Mucosa of descending colon (tissue), 3 donors: Measurements from ENCODE around the gene BAIAP2L1. TPM values are rescaled to one million over a fixed set of nuclear protein-coding genes. Genes with fewer than 3 reads are reported as not detected.

Experiments used
- ATAC-seq: fragments of 200-7000 bp; cut with Tn5 transposase; one replicate; pipeline ENCODE4 v1.9.1; 2020; ENCODE audit warnings: mild to moderate bottlenecking, moderate library complexity
- DNase-seq, 3 donors: peaks; one replicate each; pipeline ENCODE4 v3.0.0-alpha.2; 2020
- H3K36me3 ChIP-seq: fragments of 200-600 bp; one replicate; pipeline ENCODE4 v1.8.0; 2021; ENCODE audit warnings: low read depth, mild to moderate bottlenecking
- H3K4me1 ChIP-seq: fragments of 200-600 bp; one replicate; pipeline ENCODE4 v1.8.0; 2021; ENCODE audit warnings: low read depth, mild to moderate bottlenecking
- H3K4me3 ChIP-seq: fragments of 200-600 bp; one replicate; pipeline ENCODE4 v1.8.0; 2021; ENCODE audit warnings: mild to moderate bottlenecking
- H3K9me3 ChIP-seq: fragments of 200-600 bp; one replicate; pipeline ENCODE4 v1.8.0; 2021; ENCODE audit warnings: mild to moderate bottlenecking
- CTCF ChIP-seq: fragments of 200-600 bp; IDR thresholded peaks from one replicate; pipeline ENCODE4 v1.8.0; 2022; ENCODE audit warnings: antibody characterized with exemption, mild to moderate bottlenecking
- intact Hi-C, 2 donors: fragments of 100-400 bp; cut with DNase I in 1 of 2; cut with micrococcal nuclease in 1 of 2; formaldehyde crosslinking; loops; one replicate each; pipeline versions ENCODE4 v1.11.0 to v1.11.1; 2022; cut with DNase I, micrococcal nuclease
- total RNA-seq, 3 donors: library from RNA; stranded (reverse); fragmentation: NEBNext Ultra II Directional in 2 of 3; extraction: Animal tissue kit (Norgen Biotek cat#: 25700) in 2 of 3; gene quantifications; one replicate each; pipeline versions ENCODE4 v1.2.1 to v1.2.4, GENCODE V29; 2021 to 2023
- donor health status: DM: no; HTN: no; CAD: no; lungs with moderate emphysema.
- donor health status: DM: no; HTN: no; CAD: no.
- donor health status: DM: no; HTN: yes; CAD: no.

The BAIAP2L1 gene
- total RNA-seq, 3 donors from 2014 or later = 39.9 to 78.0 (median 65.4) TPM

- no peaks in the 10 kb centered on the region for H3K36me3 ChIP-seq
- TF ChIP-seq CTCF = no peak
- DNase-seq (no peak), ATAC-seq (no peak)
- no peak overlapping the region for H3K4me3 ChIP-seq
- intact Hi-C loops = no loop called here
- no peaks in the 10 kb centered on the region for H3K9me3 ChIP-seq
- no peaks in the 10 kb centered on the region for H3K4me1 ChIP-seq
Observed at GRCh38 chr7:98315318-98315993, 85.4 kb downstream of the BAIAP2L1 start.

- Histone ChIP-seq H3K4me1 (no peaks in the 10 kb centered on the region), H3K9me3 (no peaks in the 10 kb centered on the region), H3K36me3 (no peaks in the 10 kb centered on the region), H3K4me3 (no peak overlapping the region)
- TF ChIP-seq CTCF = no peak
- intact Hi-C loops = no loop called here
- DNase-seq (no peak), ATAC-seq (no peak)
Observed at GRCh38 chr7:98314469-98314868, 86.4 kb downstream of the BAIAP2L1 start.

- intact Hi-C loops = no loop called here
- TF ChIP-seq CTCF = no peak
- no peak for ATAC-seq
- Histone ChIP-seq H3K4me3 (no peak overlapping the region), H3K4me1 (no peaks in the 10 kb centered on the region), H3K36me3 (peaks cover 5% of the 10 kb centered on the region), H3K9me3 (no peaks in the 10 kb centered on the region)
- DNase-seq = no peak
Observed at GRCh38 chr7:98312201-98312600, 88.7 kb downstream of the BAIAP2L1 start.

GRCh38 chr7:98309566-98309965, 91.3 kb downstream of the BAIAP2L1 start:
- intact Hi-C loops = no loop called here

GRCh38 chr7:98307971-98308466, 92.9 kb downstream of the BAIAP2L1 start:
- TF ChIP-seq CTCF = no peak
- H3K36me3 ChIP-seq = peaks cover 5% of the 10 kb centered on the region
- no peaks in the 10 kb centered on the region for H3K9me3 ChIP-seq
- H3K4me1 ChIP-seq = no peaks in the 10 kb centered on the region
- DNase-seq = peak in 2 of 3 donors; percentile 10 to 32
- H3K4me3 ChIP-seq = no peak overlapping the region
- intact Hi-C loops = no loop called here
- ATAC-seq = no peak

More at GRCh38 chr7:98309566-98309965, 91.3 kb downstream of the BAIAP2L1 start:
- Histone ChIP-seq H3K4me3 (no peak overlapping the region), H3K36me3 (peaks cover 5% of the 10 kb centered on the region), H3K9me3 (no peaks in the 10 kb centered on the region), H3K4me1 (no peaks in the 10 kb centered on the region)
- ATAC-seq = no peak
- peak in 2 of 3 donors; percentile 12 to 22 for DNase-seq
- no peak for TF ChIP-seq CTCF
